Measurements from ENCODE around the gene EPHA4. TPM values are rescaled to one million over a fixed set of nuclear protein-coding genes. Genes with fewer than 3 reads are reported as not detected.

Gene EPHA4
- total RNA-seq, 1 experiment from 2014 or later: 3.3 TPM

- Histone ChIP-seq H2AFZ (ENCODE audit: low read length) (no peak overlapping the region), H3K4me3 (ENCODE audit: low read length) (no peak overlapping the region), H3K4me1 (ENCODE audit: insufficient read depth, low read length) (no peaks in the 10 kb centered on the region), H3F3A (ENCODE audit: low read length, unreplicated experiment) (no peaks in the 10 kb centered on the region), H3K4me2 (ENCODE audit: low read length) (no peak overlapping the region), H4K20me1 (ENCODE audit: low read length) (no peaks in the 10 kb centered on the region), H3K27ac (ENCODE audit: low read length) (no peak overlapping the region), H3K9ac (ENCODE audit: low read length) (no peak overlapping the region), H3K9me3 (ENCODE audit: low read length) (no peaks in the 10 kb centered on the region), H3K9me2 (replicated peaks; ENCODE audit: low read length) (no peaks in the 10 kb centered on the region), H3K27me3 (ENCODE audit: low read length) (no peaks in the 10 kb centered on the region), H3K36me3 (ENCODE audit: low read depth, low read length) (no peaks in the 10 kb centered on the region), H3K79me2 (ENCODE audit: low read length) (no peaks in the 10 kb centered on the region)
- no peak for ATAC-seq
- intact Hi-C loops (cut with micrococcal nuclease): no loop called here
- BruUV-seq (replicated peaks): no TSS peak
- POLR2A ChIA-PET (ENCODE audit: unreplicated experiment): no interaction called here
- TF ChIP-seq CTCF (conservative IDR thresholded peaks at IDR 0.05; ENCODE audit: low read depth, low read length) (no peak), EZH2phosphoT487 (IDR thresholded peaks at IDR 0.05; ENCODE audit: borderline replicate concordance, low read length) (no peak), EZH2 (IDR thresholded peaks at IDR 0.05; ENCODE audit: low read length, unreplicated experiment) (no peak)
- no peak for DNase-seq
- CTCF ChIA-PET: no interaction called here
Observed at GRCh38 chr2:221554769-221555493, 17.2 kb downstream of the EPHA4 start.

GRCh38 chr2:221553333-221553732 lies 18.8 kb downstream of the EPHA4 start:
- Histone ChIP-seq H4K20me1 (ENCODE audit: low read length) (no peaks in the 10 kb centered on the region), H3K9me3 (ENCODE audit: low read length) (no peaks in the 10 kb centered on the region), H3K9ac (ENCODE audit: low read length) (no peak overlapping the region), H3K4me3 (ENCODE audit: low read length) (no peak overlapping the region), H3K4me1 (ENCODE audit: insufficient read depth, low read length) (no peaks in the 10 kb centered on the region), H3F3A (ENCODE audit: low read length, unreplicated experiment) (no peaks in the 10 kb centered on the region), H3K36me3 (ENCODE audit: low read depth, low read length) (no peaks in the 10 kb centered on the region), H3K27ac (ENCODE audit: low read length) (no peak overlapping the region), H3K4me2 (ENCODE audit: low read length) (no peak overlapping the region), H3K27me3 (ENCODE audit: low read length) (no peaks in the 10 kb centered on the region), H2AFZ (ENCODE audit: low read length) (no peak overlapping the region), H3K79me2 (ENCODE audit: low read length) (no peaks in the 10 kb centered on the region), H3K9me2 (replicated peaks; ENCODE audit: low read length) (no peaks in the 10 kb centered on the region)
- DNase-seq (no peak), ATAC-seq (no peak)
- intact Hi-C loops (cut with micrococcal nuclease): no loop called here
- ChIA-PET POLR2A (ENCODE audit: unreplicated experiment) (no interaction called here), CTCF (interaction anchor here (0.7 kb wide), 1 partner anchor 136 kb away, joined by 4 read pairs; no protein-coding TSS in a partner anchor)
- BruUV-seq (replicated peaks): no TSS peak
- TF ChIP-seq EZH2phosphoT487 (IDR thresholded peaks at IDR 0.05; ENCODE audit: borderline replicate concordance, low read length): no peak
- no peak for TF ChIP-seq EZH2 (IDR thresholded peaks at IDR 0.05; ENCODE audit: low read length, unreplicated experiment)
- no peak for TF ChIP-seq CTCF (conservative IDR thresholded peaks at IDR 0.05; ENCODE audit: low read depth, low read length)

- POLR2A ChIA-PET (ENCODE audit: unreplicated experiment): no interaction called here
Observed at GRCh38 chr2:221552291-221552690, 19.8 kb downstream of the EPHA4 start.

More at GRCh38 chr2:221552291-221552690, 19.8 kb downstream of the EPHA4 start:
- Histone ChIP-seq H3F3A (ENCODE audit: low read length, unreplicated experiment) (no peaks in the 10 kb centered on the region), H3K9ac (ENCODE audit: low read length) (no peak overlapping the region), H3K27ac (ENCODE audit: low read length) (no peak overlapping the region), H3K79me2 (ENCODE audit: low read length) (no peaks in the 10 kb centered on the region), H3K9me2 (replicated peaks; ENCODE audit: low read length) (no peaks in the 10 kb centered on the region), H3K4me3 (ENCODE audit: low read length) (no peak overlapping the region), H4K20me1 (ENCODE audit: low read length) (no peaks in the 10 kb centered on the region), H3K27me3 (ENCODE audit: low read length) (no peaks in the 10 kb centered on the region), H3K4me2 (ENCODE audit: low read length) (no peak overlapping the region), H3K4me1 (ENCODE audit: insufficient read depth, low read length) (peaks cover under 1% of the 10 kb centered on the region), H3K36me3 (ENCODE audit: low read depth, low read length) (no peaks in the 10 kb centered on the region), H3K9me3 (ENCODE audit: low read length) (no peaks in the 10 kb centered on the region), H2AFZ (ENCODE audit: low read length) (no peak overlapping the region)
- intact Hi-C loops (cut with micrococcal nuclease): no loop called here
- CTCF ChIA-PET: no interaction called here
- no peak for ATAC-seq
- TF ChIP-seq EZH2phosphoT487 (IDR thresholded peaks at IDR 0.05; ENCODE audit: borderline replicate concordance, low read length): no peak
- DNase-seq: no peak
- BruUV-seq (replicated peaks): no TSS peak
